ENCODE data around the gene CCR3.

The CCR3 gene

DNA sequence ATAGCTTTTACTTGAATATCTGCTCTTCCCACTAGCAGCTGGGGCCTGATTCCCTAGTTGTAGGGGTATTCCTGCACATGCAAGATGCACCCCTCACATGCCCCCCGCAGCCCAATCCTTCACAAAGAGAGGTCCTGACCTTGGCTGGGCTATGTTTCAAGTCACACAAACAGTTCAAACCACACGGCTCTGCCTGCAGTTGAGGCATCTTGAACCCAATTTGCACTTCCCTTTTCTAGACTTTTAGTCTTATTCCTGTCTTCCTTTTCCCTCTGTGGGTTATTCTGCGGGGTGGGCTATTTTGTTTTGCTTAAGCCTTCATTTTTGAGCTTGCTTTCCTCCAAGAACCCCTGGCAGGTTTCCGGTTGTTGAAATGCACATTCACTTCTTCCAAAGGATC, 20.9 kb upstream of the CCR3 start:
- DNase-seq (ENCODE audit: low read depth in 2 of 2): no peak

DNA sequence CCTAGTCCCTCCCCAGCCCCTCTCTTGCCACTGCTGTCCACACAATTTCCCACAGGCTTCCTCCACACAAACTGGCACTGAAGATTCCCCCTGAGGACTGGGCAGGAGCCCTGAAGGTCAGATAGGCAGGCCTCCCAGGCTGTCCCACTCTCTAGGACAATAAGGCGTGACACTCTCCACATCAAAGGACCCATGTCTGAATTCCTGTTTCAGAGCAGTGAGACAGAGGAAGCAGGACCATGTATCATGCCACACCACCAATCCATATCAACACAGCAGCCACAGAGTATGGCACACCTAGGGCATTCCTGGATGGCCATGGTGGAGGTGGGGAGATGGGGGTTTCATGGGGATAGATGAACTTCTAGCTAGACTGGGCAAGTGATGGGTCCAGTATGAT, 20.3 kb upstream of the CCR3 start:
- no peak for DNase-seq (ENCODE audit: low read depth in 2 of 2)

DNA sequence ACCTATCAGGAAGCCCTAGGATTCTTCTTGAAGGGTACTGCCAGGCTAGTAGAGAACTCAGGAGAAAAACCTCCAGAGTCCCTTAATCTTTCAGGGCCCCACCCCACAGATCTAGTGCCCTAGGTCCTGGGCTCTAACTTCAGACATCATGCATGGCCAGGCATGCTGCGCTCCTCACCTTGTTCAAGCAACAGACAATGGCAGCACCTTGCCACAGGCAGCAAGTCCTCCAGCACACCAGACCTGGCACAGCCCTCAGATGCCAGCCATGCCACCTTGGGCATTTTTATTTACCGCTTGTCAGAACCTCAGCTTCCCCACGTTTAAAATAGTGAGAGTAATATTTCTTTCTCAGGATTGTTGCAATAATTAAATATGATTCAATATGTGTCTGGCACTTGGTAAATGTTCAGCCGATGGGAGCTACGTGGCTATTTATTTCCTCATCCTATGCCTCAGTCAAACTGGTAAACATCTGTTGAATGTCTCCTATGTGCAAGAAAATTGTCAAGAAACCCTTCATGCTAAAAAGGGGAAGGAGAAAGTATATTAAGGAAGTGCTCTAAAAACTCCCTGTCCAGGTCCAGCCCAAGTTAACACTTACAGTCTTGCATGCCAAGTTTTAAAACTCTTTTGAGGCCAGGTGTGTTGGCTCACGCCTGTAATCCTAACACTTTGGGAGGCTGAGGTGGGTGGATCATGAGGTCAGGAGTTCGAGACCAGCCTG, 19.7 kb upstream of the CCR3 start:
- no peak for DNase-seq (ENCODE audit: low read depth in 2 of 2)

DNA sequence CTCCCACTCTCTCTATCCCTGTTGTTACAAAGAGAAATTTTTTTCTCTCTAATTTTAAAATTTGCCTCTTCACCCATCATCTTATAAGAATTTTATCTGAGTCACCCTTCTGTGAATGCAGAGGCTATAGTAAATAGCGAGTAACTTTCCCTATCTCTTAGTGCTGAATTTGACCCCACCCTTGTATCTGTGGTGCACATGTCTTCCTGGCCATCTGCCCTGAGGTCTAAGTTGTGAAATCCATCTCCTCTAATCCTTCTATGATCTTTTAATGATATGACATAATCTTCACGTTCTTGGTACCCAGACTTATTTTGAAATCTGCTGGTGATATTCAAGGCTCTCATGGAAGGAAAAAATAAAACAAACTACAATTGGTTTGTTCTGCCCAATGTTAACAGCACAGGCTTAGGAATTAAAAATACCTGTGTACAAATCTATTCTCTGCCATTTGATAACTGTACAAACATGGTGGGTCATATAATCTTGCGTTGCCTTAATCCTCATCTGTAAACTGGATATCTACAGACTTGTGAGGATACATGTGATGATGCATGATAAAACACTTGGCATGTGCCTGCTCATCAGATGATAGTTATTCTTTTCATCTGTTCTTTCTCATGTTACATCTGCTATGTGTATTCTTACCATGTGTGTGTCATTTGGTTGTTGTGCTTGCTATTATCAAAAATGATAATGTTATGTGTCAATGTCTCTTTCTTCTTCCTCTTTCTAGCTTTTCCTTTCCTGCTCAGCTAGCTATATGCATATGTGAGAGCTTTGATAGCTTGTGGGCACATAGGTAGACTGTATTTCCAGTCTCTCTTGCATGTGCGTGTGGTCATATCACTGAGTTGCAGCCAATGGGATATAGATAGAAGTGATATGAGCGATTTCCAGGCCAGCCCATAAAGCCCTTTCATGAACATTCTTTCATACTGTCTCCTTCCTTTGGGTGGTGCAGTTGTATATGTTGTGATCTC, 13.7 kb upstream of the CCR3 start:
- DNase-seq (ENCODE audit: low read depth in 2 of 2): no peak

DNA sequence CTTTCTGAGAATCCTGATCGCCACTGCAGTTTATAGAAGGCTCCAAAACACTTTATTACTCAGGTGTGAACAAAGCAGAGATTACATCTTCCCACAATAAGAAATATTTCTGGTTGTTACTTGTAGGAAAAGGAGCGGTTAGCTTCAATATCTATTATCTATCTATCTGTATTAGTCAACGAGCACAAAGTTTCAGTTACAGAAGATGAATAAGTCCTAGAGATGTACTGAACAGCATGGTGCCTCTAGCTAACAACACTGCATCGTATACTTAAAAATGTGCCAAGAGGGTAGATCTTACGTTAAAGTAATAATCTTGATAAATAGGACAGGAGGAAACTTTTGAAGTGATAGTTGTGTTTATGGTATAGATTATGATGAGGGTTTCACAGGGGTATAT, 10.9 kb upstream of the CCR3 start:
- no peak for DNase-seq (ENCODE audit: low read depth in 2 of 2)

DNA sequence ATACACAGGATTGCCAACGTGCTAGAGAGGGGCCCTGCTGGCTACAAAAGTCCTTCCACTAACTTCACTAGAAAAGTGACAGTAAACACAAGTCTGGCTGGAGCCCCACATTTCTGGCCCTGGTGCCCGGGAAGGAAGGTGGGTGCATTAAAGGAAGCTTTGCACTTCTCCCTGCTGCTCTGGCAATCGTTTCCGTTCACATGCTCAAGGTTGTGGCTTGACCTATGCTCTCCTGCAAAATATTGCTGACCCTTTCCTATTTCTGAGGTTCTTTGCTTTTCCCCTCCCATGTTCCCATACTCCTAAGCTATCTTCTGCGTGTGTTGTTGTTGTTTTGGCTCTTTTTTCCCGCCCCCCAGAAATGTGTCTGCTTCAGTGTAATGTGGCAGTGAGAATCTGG, 9.1 kb upstream of the CCR3 start:
- DNase-seq (ENCODE audit: low read depth in 2 of 2): no peak

DNA sequence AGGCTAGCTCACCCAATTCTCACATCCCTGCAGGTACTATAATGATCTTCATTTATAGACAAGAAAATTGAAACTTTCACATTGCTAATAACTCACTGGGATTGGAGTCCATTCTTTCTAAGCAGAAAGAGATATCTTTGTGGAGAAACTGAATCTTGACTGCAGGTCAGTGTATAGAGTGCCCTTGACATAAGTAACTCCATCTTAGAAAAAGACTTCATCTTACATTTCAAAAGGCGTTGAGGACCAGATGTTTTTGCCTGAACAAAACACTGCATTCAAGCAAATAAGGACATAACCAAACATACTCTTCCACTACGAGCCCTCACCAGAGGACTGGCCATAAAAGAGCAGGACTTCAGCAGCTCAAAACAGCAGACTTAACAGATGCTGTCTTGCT, 6.8 kb upstream of the CCR3 start:
- no peak for DNase-seq (ENCODE audit: low read depth in 2 of 2)

DNA sequence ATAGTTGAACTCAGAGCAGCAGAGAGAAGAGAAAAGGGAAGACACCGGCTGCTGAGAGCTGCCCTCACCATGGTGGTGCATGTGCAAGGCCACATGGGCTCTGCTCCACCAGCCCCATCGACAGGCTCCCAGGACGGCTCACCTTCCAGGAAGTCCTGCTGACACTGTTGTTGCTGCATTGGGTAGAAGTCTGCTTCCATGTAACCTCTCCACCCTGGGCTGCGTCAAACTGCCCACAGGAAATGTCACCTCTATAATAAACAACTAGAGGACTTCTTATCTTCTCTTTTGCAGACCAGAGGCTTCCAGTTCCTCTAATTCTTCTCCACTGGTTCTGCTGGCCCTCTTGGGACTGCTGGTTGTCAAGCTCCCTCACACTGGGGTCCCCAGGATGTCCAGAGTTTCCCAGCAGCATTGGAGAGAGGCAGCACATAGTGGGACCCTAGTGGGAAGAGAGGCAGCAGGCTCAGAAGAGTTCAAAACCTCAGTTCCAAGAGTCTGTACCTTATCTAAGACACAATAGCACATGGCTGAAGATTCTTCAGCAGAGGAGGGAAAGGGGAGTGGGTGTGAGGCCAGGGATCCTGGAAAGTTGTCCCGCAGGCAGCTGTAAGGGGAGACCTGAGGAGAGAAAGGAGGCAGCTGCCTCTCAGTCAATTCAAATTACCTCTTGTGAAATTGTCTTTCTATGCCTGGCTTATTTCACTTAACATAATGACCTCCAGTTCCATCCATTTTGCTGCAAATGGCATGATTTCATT, 5.8 kb upstream of the CCR3 start:
- DNase-seq (ENCODE audit: low read depth in 2 of 2): no peak

DNA sequence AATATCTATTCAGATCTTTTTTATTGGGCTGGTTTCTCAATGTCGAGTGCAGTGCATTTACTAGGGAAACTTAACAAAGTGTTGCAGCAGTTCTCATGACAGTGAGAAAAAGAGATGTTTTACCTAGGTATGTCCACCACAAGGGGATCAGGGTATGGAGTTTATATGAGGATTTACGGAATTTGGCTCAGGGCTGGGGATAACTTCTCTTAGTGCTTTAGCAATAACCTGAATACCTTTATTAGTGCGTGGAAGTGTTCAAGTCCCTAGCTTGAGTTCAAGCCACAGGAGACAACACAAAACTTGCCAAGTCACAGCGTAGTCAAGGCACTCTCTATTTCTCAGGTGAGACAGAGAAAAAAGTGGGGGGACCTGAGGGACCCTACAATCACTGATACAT, 3.9 kb upstream of the CCR3 start:
- DNase-seq (ENCODE audit: low read depth in 2 of 2): no peak

DNA sequence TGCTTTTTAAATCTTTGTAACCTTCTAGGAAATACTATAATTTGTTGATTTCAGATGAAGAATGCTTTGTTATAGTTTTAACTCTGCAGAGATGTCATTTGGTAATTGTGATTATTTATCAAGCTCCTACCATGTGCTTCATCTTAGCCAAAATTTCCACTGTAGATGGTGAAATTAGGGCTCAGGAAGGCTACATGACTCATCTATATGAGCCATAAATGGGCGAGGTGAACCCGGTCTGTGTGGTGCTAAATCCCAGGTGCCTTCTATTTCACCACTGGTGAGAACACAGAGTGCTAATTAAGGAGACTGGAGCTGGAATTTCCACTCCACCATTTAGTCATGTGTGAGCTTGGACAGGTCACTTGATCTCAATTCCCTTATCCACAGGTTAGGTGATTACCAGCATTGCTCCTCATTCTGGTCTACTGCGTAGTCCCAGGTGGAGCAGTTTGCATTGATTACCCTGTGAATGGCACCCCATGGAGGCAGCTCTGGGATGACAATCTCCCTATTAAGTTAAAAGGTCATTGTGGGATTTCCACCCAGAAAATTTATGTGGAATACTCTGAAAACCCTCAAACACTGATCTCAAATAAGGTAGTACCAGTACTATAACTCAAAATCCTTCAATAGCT, 2.8 kb upstream of the CCR3 start:
- no peak for DNase-seq (ENCODE audit: low read depth in 2 of 2)

DNA sequence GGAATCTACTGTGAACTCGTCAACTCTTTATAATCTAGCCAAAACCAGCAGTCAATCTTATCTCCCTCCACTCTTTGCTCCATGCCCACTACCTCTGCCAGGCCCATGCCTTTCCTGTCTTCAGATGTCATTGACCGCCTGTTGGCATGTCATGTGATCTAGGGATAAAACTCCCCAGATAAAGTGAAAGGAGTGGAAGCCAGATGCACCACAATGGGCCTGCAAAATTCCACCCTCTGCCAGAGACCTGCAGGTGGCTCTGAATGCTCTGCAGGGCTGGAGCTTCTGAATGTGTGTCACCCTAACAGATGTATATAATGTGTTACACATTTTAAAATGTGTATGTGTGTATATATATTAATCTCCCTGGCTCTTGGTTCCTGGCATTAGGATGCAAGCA, 2.3 kb upstream of the CCR3 start:
- DNase-seq (ENCODE audit: low read depth in 2 of 2): no peak

DNA sequence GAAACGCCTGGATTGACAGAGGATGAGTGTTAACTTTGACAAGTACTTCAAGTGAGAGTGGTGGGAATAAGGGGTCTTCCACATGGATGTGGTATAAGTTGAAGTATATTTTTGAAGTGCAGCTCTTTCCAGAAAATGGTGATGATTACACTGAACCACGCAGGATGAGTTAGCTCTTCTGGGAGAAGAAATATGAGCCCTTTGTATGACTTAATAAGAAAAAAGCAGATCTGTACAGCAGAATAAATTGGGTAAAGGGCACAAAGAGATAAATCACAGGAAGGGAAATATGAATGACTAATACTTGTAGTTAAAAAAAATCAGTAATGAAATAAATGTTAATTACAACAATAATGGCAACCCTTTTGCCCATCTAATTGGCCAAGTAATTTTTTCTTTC, 1.3 kb downstream of the CCR3 start:
- no peak for DNase-seq (ENCODE audit: low read depth in 2 of 2)

DNA sequence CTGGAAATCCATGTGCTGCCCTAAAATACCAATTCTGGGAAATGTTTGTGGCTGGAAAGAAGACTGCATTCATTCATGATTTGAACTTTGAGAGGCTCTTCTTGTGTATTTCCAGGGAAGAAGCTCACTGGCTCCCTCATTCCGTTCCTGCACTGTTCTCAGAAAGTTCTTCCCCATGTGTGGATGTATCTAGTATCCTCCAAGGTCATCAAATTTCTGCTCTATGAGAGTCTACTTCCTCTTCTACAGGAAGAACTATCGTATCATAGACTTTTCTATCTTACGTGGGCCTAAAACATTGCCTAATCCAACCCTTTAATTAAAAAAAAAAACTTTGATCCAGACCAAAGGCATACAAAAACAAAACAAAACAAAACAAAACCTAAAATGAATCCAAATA, 2.9 kb downstream of the CCR3 start:
- no peak for DNase-seq (ENCODE audit: low read depth in 2 of 2)

DNA sequence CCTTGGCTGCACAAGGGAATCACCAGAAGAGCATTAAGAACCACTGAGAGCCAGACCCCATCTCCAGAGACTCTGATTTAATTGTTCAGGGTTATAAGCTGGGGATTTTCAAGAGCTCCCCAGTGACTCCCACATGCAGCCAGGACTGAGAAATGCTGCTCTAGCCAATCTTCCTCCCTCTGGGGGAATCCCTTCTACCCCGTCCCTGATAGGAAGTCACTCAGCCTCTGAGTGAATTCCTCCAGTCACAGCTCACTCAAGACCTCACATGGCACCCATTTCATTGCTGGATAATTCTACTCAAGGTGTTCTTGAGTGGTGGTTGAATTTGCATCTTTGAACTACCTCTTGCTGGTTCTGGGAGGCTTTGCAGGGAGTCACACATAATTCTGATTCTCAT, 10.7 kb downstream of the CCR3 start:
- no peak for DNase-seq (ENCODE audit: low read depth in 2 of 2)

DNA sequence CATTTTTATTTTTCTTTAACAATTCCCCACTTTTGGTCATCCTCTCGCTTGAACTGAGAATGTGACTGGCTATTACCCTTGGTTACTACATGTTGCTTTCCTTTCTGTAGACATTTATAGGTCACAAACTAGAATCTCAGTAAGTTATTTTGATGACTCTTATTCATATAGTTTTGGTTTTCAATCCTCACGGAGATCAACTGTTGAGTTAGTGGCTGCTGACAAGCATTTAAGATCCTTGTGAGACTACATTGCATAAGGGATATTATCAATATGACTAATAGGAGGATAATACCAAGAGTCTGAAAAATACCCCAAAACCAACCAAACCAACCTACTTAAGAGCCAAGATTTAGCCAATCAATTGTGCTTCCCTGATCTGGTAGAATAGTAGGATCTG, 16.3 kb downstream of the CCR3 start:
- DNase-seq (ENCODE audit: low read depth in 2 of 2): no peak

DNA sequence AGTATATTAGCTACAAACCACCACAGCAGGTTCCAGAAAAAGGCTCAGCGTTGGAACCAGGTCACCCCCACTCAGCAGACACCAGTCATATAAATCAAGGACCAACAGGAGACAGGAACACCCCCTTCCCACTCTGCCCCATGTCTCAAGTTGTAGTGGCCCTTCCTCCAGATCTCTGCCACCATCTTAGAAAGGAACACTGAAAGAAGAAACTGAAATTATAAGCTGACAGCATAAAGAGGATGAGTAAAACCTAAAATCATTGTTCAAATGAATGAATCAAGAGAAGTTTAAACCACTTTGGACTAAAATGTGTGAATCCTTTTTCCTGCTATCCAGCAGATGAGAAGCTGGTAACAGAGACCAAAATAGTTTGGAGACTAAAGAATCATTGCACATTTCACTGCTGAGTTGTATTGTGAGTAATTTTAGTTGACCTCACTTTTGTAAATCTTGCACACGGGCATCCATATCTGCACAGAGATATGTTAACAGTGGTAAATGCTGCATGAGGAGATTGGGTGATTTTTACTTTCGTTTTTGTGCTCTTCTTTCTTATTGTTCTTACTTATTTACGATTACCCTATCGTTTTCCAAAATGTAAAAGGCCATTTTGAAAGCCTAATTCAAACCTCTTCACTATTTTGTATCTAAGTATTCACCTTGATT, 19.8 kb downstream of the CCR3 start:
- no peak for DNase-seq (ENCODE audit: low read depth in 2 of 2)

DNA sequence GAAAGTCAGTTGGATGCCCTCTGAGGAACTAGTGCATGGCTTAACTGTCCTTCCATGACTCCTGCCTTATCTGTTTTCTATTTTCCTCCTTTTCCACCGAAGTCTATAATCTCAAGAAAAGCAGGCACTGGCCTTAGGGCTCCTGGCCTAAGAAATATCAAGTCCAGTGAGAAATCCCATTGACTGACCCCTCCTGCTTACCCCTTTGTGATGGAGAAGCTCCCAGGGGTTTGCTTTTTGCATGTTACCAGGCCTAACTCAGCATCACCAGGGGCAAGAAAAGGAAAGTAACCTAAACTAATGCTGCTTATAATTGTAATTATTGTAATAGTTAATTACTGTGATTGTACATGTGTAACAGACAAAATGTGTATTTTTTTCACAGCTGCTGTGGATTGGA, 21.7 kb downstream of the CCR3 start:
- no peak for DNase-seq (ENCODE audit: low read depth in 2 of 2)

DNA sequence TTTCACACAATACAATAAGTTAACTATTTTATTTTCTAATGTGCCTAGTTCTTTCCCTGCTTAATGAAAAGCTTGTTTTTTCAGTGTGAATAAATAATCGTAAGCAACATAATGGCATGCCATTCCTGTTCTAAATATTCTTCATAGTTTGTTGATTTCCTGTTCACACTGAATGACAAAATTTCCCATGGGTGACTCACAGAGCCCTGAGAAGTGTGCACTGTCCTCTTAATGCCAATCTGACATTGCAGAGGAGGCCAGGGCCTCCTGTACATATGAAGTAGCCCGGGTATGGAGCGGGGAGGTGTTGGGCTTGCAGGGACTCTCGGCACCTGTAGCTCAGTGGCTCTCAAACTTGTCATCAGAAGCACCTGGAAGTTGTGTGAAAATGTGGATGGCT, 24.3 kb downstream of the CCR3 start:
- no peak for DNase-seq (ENCODE audit: low read depth in 2 of 2)

DNA sequence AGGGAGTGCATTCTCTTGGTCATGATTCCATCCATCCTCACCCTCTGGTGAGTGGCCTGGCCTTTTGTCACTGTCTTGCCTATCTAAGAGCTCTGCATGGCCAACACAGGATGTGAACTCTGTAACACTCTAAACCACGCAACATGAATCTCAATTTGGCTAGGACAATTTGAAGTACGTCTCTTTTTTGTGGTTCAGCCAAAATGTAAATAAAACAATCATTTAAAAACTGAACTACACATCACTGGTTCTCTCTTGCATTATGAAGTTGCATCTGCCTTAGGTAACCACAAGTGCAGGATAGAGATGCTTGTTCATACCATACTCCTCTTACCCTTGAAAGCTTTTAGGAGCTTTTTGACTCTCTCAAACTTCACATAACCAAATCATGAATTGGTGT, 27.3 kb downstream of the CCR3 start:
- DNase-seq (ENCODE audit: low read depth in 2 of 2): no peak

DNA sequence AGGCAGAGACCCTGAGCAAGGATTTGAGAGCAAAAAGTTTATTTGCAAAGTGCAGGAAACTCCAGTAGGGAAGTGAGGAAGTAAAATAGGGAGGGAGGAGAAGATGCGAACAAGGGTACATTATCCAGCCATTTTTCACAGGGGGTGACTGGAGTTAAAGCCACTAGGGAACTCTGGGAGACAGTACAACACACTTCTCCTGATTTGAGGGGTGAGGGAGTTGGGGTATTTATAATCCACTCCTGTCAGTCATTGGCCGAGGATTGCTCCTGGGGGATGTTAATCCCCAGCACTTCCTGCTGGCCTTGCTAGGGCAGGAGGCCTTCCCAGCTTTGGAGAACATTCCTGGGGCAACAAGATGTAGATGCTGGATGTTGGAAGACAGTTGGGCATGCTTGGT, 28.2 kb downstream of the CCR3 start:
- no peak for DNase-seq (ENCODE audit: low read depth in 2 of 2)

DNA sequence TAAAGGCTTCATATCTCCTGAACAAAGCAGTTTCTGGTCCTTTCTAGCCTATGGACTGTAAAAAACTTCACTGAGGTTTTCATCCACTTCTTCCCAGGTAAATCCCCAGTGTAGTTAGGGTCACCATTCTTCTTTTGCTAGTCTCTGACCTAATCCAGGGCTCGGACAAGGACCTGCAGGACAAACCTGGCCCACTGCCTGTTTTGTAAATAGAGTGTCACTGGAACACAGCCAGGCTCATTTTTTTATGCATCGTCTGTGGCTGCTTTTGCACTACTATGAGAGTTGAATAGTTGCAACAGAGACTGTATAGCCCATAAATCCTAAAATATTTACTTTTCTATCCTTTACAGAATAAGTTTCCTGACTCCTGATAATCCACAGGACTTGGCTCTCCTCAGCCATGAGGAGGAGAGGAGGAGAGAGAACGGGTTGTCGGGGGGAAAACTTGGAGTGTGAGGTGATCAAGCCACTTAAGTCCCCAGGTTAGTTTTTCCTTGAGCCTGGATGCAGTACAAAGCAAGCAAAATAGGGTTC, 29.0 kb downstream of the CCR3 start:
- DNase-seq (ENCODE audit: low read depth in 2 of 2): no peak

All from stimulated activated CD4-positive, alpha-beta T cell treated with anti-CD3 and anti-CD28 coated beads, Interleukin-1b, Interleukin-23, amount 100 ng/mL, for 1 hour (primary cell).